ENCODE data around the gene ETS2.

ETS2 gene

GRCh38 chr21:38788275-38788905 is 17.3 kb upstream of the ETS2 start:
- no peak for DNase-seq (ENCODE audit: low read depth)

GRCh38 chr21:38789275-38789674 is 16.5 kb upstream of the ETS2 start:
- H3K4me3 ChIP-seq (ENCODE audit: low read depth, low read length), result no peak overlapping the region
- DNase-seq (ENCODE audit: low read depth), result no peak
- TF ChIP-seq MYC (IDR thresholded peaks at IDR 0.05; ENCODE audit: low read depth, low read length), result no peak
- TF ChIP-seq CTCF (IDR thresholded peaks at IDR 0.05; ENCODE audit: low read depth, low read length), result no peak
- no peak for TF ChIP-seq MAX (IDR thresholded peaks at IDR 0.05; ENCODE audit: low read depth, low read length)
- no peak for TF ChIP-seq POLR2A (IDR thresholded peaks at IDR 0.05; ENCODE audit: extremely low read depth, insufficient read length)

More at GRCh38 chr21:38788275-38788905, 17.3 kb upstream of the ETS2 start:
- TF ChIP-seq MYC (IDR thresholded peaks at IDR 0.05; ENCODE audit: low read depth, low read length), result no peak
- TF ChIP-seq MAX (IDR thresholded peaks at IDR 0.05; ENCODE audit: low read depth, low read length), result no peak
- TF ChIP-seq POLR2A (IDR thresholded peaks at IDR 0.05; ENCODE audit: extremely low read depth, insufficient read length), result no peak
- TF ChIP-seq CTCF (IDR thresholded peaks at IDR 0.05; ENCODE audit: low read depth, low read length), result no peak
- no peak overlapping the region for H3K4me3 ChIP-seq (ENCODE audit: low read depth, low read length)

- no peak overlapping the region for H3K4me3 ChIP-seq (ENCODE audit: low read depth, low read length)
- no peak for DNase-seq (ENCODE audit: low read depth)
- TF ChIP-seq MAX (IDR thresholded peaks at IDR 0.05; ENCODE audit: low read depth, low read length), result no peak
- TF ChIP-seq POLR2A (IDR thresholded peaks at IDR 0.05; ENCODE audit: extremely low read depth, insufficient read length), result no peak
- no peak for TF ChIP-seq MYC (IDR thresholded peaks at IDR 0.05; ENCODE audit: low read depth, low read length)
- no peak for TF ChIP-seq CTCF (IDR thresholded peaks at IDR 0.05; ENCODE audit: low read depth, low read length)
These were observed 15.7 kb upstream of the ETS2 start for GRCh38 chr21:38790059-38790458.

- no peak for TF ChIP-seq CTCF (IDR thresholded peaks at IDR 0.05; ENCODE audit: low read depth, low read length)
- DNase-seq (ENCODE audit: low read depth), result no peak
- H3K4me3 ChIP-seq (ENCODE audit: low read depth, low read length), result no peak overlapping the region
These were observed 14.8 kb upstream of the ETS2 start for GRCh38 chr21:38790961-38791360.

GRCh38 chr21:38792676-38793459 is 12.9 kb upstream of the ETS2 start:
- no peak for DNase-seq (ENCODE audit: low read depth)
- no peak overlapping the region for H3K4me3 ChIP-seq (ENCODE audit: low read depth, low read length)
- TF ChIP-seq MYC (IDR thresholded peaks at IDR 0.05; ENCODE audit: low read depth, low read length), result no peak
- no peak for TF ChIP-seq CTCF (IDR thresholded peaks at IDR 0.05; ENCODE audit: low read depth, low read length)
- TF ChIP-seq POLR2A (IDR thresholded peaks at IDR 0.05; ENCODE audit: extremely low read depth, insufficient read length), result no peak
- TF ChIP-seq MAX (IDR thresholded peaks at IDR 0.05; ENCODE audit: low read depth, low read length), result no peak

Data from NB4 (cell line).